NCI-H1105 (cell line): ENCODE data around the gene CD2.

Experiments
- DNase-seq: peaks from one replicate; lab custom pipeline; 2025; lab: John Stamatoyannopoulos, UW

Gene CD2

GRCh38 chr1:116777831-116778830 is 23.9 kb downstream of the CD2 start:
- no peak for DNase-seq

- DNase-seq, result no peak
These were observed 26.8 kb downstream of the CD2 start for GRCh38 chr1:116781034-116781433.

GRCh38 chr1:116785006-116785405 is 30.8 kb downstream of the CD2 start:
- no peak for DNase-seq

- DNase-seq, result no peak
These were observed 31.8 kb downstream of the CD2 start for GRCh38 chr1:116786049-116786448.

GRCh38 chr1:116791727-116792126 is 37.5 kb downstream of the CD2 start:
- no peak for DNase-seq

GRCh38 chr1:116793357-116793935 is 39.2 kb downstream of the CD2 start:
- DNase-seq, result no peak

GRCh38 chr1:116794371-116794770 is 40.1 kb downstream of the CD2 start:
- DNase-seq, result no peak

- DNase-seq, result no peak
These were observed 40.7 kb downstream of the CD2 start for GRCh38 chr1:116794804-116795481.

GRCh38 chr1:116795482-116795829 is 41.2 kb downstream of the CD2 start:
- no peak for DNase-seq

- DNase-seq, result no peak
These were observed 50.5 kb downstream of the CD2 start for GRCh38 chr1:116804736-116805135.

GRCh38 chr1:116805398-116805797 is 51.2 kb downstream of the CD2 start:
- DNase-seq, result no peak

- DNase-seq, result no peak
These were observed 52.0 kb downstream of the CD2 start for GRCh38 chr1:116806245-116806644.

GRCh38 chr1:116806671-116807070 is 52.4 kb downstream of the CD2 start:
- no peak for DNase-seq

- DNase-seq, result no peak
These were observed 53.4 kb downstream of the CD2 start for GRCh38 chr1:116807394-116808199.

- no peak for DNase-seq
These were observed 54.1 kb downstream of the CD2 start for GRCh38 chr1:116808200-116808847.

GRCh38 chr1:116808848-116809508 is 54.7 kb downstream of the CD2 start:
- no peak for DNase-seq

GRCh38 chr1:116811321-116811720 is 57.1 kb downstream of the CD2 start:
- DNase-seq, result no peak

GRCh38 chr1:116814926-116815723 is 60.9 kb downstream of the CD2 start:
- no peak for DNase-seq

GRCh38 chr1:116817582-116818064 is 63.4 kb downstream of the CD2 start:
- DNase-seq, result no peak
